ENCODE results near the gene KIF5C.

The KIF5C gene

DNA sequence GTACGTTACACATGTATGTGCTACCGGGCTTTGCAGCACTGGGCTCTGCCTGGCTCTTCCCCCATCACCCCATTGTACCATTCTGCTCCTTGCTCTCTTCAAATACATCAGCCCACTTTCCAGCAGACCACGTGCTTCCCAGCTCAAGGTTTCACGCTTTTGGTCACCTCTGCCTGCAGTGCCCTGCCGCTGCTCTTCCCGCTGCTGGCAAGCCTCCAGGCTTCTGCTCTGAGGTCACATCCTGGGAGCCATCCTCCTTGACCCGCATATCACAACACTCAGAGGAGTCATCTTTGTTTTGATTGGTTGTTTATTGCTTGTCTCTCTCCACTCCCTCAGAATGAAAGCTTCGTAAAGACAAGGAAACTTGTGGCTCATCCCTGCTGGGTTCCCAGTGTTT is 34.1 kb downstream of the KIF5C start:
- Histone ChIP-seq H3K36me3 (ENCODE audit: insufficient read depth, low read length) (no peaks in the 10 kb centered on the region), H3K27me3 (ENCODE audit: insufficient read depth, low read length) (no peaks in the 10 kb centered on the region), H3K4me1 (ENCODE audit: insufficient read depth, low read length, severe bottlenecking) (no peaks in the 10 kb centered on the region), H3K79me2 (ENCODE audit: insufficient read depth, low read length) (no peaks in the 10 kb centered on the region), H3K9ac (ENCODE audit: low read length) (no peak overlapping the region), H3F3A (ENCODE audit: insufficient read depth, low read length) (no peaks in the 10 kb centered on the region), H3K9me3 (ENCODE audit: low read length) (no peaks in the 10 kb centered on the region), H3K9me2 (ENCODE audit: low read depth, low read length) (no peaks in the 10 kb centered on the region), H4K20me1 (ENCODE audit: insufficient read depth, low read length) (no peaks in the 10 kb centered on the region), H2AFZ (ENCODE audit: low read length) (no peak overlapping the region), H3K27ac (ENCODE audit: low read depth, low read length, poor library complexity, severe bottlenecking) (no peak overlapping the region), H3K4me2 (ENCODE audit: low read length) (no peak overlapping the region), H3K4me3 (ENCODE audit: low read depth, low read length, poor library complexity, severe bottlenecking) (no peak overlapping the region)
- TF ChIP-seq EZH2 (IDR thresholded peaks at IDR 0.05; ENCODE audit: borderline replicate concordance, low read length), result no peak
- TF ChIP-seq, protein P1, sequence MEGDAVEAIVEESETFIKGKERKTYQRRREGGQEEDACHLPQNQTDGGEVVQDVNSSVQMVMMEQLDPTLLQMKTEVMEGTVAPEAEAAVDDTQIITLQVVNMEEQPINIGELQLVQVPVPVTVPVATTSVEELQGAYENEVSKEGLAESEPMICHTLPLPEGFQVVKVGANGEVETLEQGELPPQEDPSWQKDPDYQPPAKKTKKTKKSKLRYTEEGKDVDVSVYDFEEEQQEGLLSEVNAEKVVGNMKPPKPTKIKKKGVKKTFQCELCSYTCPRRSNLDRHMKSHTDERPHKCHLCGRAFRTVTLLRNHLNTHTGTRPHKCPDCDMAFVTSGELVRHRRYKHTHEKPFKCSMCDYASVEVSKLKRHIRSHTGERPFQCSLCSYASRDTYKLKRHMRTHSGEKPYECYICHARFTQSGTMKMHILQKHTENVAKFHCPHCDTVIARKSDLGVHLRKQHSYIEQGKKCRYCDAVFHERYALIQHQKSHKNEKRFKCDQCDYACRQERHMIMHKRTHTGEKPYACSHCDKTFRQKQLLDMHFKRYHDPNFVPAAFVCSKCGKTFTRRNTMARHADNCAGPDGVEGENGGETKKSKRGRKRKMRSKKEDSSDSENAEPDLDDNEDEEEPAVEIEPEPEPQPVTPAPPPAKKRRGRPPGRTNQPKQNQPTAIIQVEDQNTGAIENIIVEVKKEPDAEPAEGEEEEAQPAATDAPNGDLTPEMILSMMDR (IDR thresholded peaks at IDR 0.05; ENCODE audit: low read length), result no peak

DNA sequence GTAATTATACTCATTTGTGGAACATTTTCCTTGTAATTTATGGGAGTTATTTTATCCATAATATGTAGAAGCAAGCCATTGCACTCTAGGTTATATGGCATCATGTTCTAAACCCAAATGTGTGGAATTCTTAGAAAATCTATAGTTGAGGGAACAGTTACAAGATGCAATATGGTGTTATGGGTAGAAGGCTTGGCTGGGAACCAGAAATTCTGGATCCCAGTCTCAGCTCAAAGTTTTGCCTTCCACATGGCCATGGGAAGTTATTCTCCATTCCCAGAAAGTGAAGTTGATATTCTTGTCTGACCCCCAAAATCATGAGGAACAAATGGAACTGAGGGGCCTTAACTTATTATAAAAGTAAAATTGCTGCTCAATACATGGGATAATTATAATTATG is 38.0 kb downstream of the KIF5C start:
- no peaks in the 10 kb centered on the region for H3K27me3 ChIP-seq (ENCODE audit: insufficient read depth, low read length)
- H3K9ac ChIP-seq (ENCODE audit: low read length), result no peak overlapping the region
- no peaks in the 10 kb centered on the region for H3K9me3 ChIP-seq (ENCODE audit: low read length)
- no peaks in the 10 kb centered on the region for H4K20me1 ChIP-seq (ENCODE audit: insufficient read depth, low read length)
- H3K27ac ChIP-seq (ENCODE audit: low read depth, low read length, poor library complexity, severe bottlenecking), result no peak overlapping the region
- H3K4me1 ChIP-seq (ENCODE audit: insufficient read depth, low read length, severe bottlenecking), result no peaks in the 10 kb centered on the region
- H2AFZ ChIP-seq (ENCODE audit: low read length), result no peak overlapping the region
- no peaks in the 10 kb centered on the region for H3K9me2 ChIP-seq (ENCODE audit: low read depth, low read length)
- H3K79me2 ChIP-seq (ENCODE audit: insufficient read depth, low read length), result no peaks in the 10 kb centered on the region
- no peaks in the 10 kb centered on the region for H3K36me3 ChIP-seq (ENCODE audit: insufficient read depth, low read length)
- no peak overlapping the region for H3K4me3 ChIP-seq (ENCODE audit: low read depth, low read length, poor library complexity, severe bottlenecking)
- no peak for TF ChIP-seq EZH2 (IDR thresholded peaks at IDR 0.05; ENCODE audit: borderline replicate concordance, low read length)
- TF ChIP-seq, protein P1 (IDR thresholded peaks at IDR 0.05; ENCODE audit: low read length), result no peak
- no peak overlapping the region for H3K4me2 ChIP-seq (ENCODE audit: low read length)
- H3F3A ChIP-seq (ENCODE audit: insufficient read depth, low read length), result no peaks in the 10 kb centered on the region

DNA sequence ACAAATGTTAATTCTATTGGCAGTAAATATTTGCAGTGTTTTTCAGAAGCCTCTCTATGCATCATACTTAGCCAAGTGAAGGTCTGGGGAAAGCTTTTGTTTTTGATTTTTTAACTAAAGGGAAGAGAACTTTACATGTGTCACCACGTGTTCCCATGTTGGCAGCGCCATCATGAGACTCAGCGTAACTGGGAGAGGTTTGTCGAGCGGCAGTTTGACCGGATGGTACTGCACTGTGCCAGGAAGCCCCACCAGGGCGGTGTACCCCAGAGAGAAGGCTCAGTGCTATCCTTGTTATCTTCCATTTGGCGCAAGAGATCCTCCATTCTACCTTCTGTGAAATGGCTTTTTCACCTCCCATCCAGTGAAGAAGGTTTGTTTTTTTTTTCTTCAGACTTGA is 38.5 kb downstream of the KIF5C start:
- H2AFZ ChIP-seq (ENCODE audit: low read length), result no peak overlapping the region
- H3K27ac ChIP-seq (ENCODE audit: low read depth, low read length, poor library complexity, severe bottlenecking), result no peak overlapping the region
- no peak overlapping the region for H3K4me2 ChIP-seq (ENCODE audit: low read length)

GRCh38 chr2:148914463-148914862 is 39.4 kb downstream of the KIF5C start:
- no peak overlapping the region for H3K4me3 ChIP-seq (ENCODE audit: low read depth, low read length, poor library complexity, severe bottlenecking)
- H3K9me3 ChIP-seq (ENCODE audit: low read length), result no peaks in the 10 kb centered on the region
- H4K20me1 ChIP-seq (ENCODE audit: insufficient read depth, low read length), result no peaks in the 10 kb centered on the region
- no peaks in the 10 kb centered on the region for H3F3A ChIP-seq (ENCODE audit: insufficient read depth, low read length)
- no peaks in the 10 kb centered on the region for H3K9me2 ChIP-seq (ENCODE audit: low read depth, low read length)
- no peaks in the 10 kb centered on the region for H3K36me3 ChIP-seq (ENCODE audit: insufficient read depth, low read length)
- H3K4me1 ChIP-seq (ENCODE audit: insufficient read depth, low read length, severe bottlenecking), result no peaks in the 10 kb centered on the region
- H3K27ac ChIP-seq (ENCODE audit: low read depth, low read length, poor library complexity, severe bottlenecking), result no peak overlapping the region
- no peak overlapping the region for H3K4me2 ChIP-seq (ENCODE audit: low read length)
- H3K79me2 ChIP-seq (ENCODE audit: insufficient read depth, low read length), result no peaks in the 10 kb centered on the region
- H3K27me3 ChIP-seq (ENCODE audit: insufficient read depth, low read length), result 0 out of 2 replicates have a peak, but pooled peaks cover 4% of the 10 kb centered on the region
- H3K9ac ChIP-seq (ENCODE audit: low read length), result no peak overlapping the region
- no peak for TF ChIP-seq EZH2 (IDR thresholded peaks at IDR 0.05; ENCODE audit: borderline replicate concordance, low read length)
- TF ChIP-seq, protein P1 (IDR thresholded peaks at IDR 0.05; ENCODE audit: low read length), result no peak
- no peak overlapping the region for H2AFZ ChIP-seq (ENCODE audit: low read length)

More for the DNA sequence above, 38.5 kb downstream of the KIF5C start:
- H3K9me2 ChIP-seq (ENCODE audit: low read depth, low read length), result no peaks in the 10 kb centered on the region
- no peaks in the 10 kb centered on the region for H4K20me1 ChIP-seq (ENCODE audit: insufficient read depth, low read length)
- 0 out of 2 replicates have a peak, but pooled peaks cover 3% of the 10 kb centered on the region for H3K27me3 ChIP-seq (ENCODE audit: insufficient read depth, low read length)
- TF ChIP-seq EZH2 (IDR thresholded peaks at IDR 0.05; ENCODE audit: borderline replicate concordance, low read length), result no peak
- no peaks in the 10 kb centered on the region for H3F3A ChIP-seq (ENCODE audit: insufficient read depth, low read length)
- H3K36me3 ChIP-seq (ENCODE audit: insufficient read depth, low read length), result no peaks in the 10 kb centered on the region
- H3K4me1 ChIP-seq (ENCODE audit: insufficient read depth, low read length, severe bottlenecking), result no peaks in the 10 kb centered on the region
- no peaks in the 10 kb centered on the region for H3K79me2 ChIP-seq (ENCODE audit: insufficient read depth, low read length)
- H3K9me3 ChIP-seq (ENCODE audit: low read length), result no peaks in the 10 kb centered on the region
- H3K4me3 ChIP-seq (ENCODE audit: low read depth, low read length, poor library complexity, severe bottlenecking), result no peak overlapping the region
- no peak overlapping the region for H3K9ac ChIP-seq (ENCODE audit: low read length)

All from OCI-LY1 (cell line).